ENCODE measurements around the gene ANKEF1.

GRCh38 chr20:9985281-9985680, 49.5 kb upstream of the ANKEF1 start:
- TF ChIP-seq, protein P1, sequence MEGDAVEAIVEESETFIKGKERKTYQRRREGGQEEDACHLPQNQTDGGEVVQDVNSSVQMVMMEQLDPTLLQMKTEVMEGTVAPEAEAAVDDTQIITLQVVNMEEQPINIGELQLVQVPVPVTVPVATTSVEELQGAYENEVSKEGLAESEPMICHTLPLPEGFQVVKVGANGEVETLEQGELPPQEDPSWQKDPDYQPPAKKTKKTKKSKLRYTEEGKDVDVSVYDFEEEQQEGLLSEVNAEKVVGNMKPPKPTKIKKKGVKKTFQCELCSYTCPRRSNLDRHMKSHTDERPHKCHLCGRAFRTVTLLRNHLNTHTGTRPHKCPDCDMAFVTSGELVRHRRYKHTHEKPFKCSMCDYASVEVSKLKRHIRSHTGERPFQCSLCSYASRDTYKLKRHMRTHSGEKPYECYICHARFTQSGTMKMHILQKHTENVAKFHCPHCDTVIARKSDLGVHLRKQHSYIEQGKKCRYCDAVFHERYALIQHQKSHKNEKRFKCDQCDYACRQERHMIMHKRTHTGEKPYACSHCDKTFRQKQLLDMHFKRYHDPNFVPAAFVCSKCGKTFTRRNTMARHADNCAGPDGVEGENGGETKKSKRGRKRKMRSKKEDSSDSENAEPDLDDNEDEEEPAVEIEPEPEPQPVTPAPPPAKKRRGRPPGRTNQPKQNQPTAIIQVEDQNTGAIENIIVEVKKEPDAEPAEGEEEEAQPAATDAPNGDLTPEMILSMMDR (IDR thresholded peaks at IDR 0.05), result no peak
- TF ChIP-seq EP300 (IDR thresholded peaks at IDR 0.05) (no peak), POLR2AphosphoS5 (IDR thresholded peaks at IDR 0.05) (no peak)

All from upper lobe of left lung (tissue), 4 donors.